GM12892 (cell line): ENCODE results near the gene GLRX5.

Experiments used
- POLR2A ChIP-seq: IDR thresholded peaks from 2 replicates; pipeline ENCODE4 v1.6.1; 2011; ENCODE audit warnings: low read depth, low read length, control low read depth
- POLR2AphosphoS5 ChIP-seq: IDR thresholded peaks from 2 replicates; pipeline ENCODE4 v1.6.1; 2011; ENCODE audit warnings: low read depth, low read length, control low read depth

DNA sequence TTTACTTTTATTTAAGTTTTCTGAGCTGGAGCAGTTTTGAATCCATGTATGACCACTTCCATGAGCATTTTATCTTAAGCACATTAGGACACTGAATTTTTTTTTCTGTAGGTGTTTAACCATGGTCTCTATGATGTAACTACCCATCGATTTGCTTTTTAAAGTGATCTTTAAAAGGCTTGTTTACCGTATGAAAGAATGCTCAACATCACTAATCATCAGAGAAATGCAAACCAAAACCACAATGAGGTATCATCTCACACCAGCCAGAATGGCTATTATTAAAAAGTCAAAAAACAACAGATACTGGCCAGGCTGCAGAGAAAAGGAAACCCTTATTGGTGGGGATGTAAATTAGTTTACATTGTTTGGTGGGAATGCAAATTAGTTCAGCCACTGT, 23.0 kb downstream of the GLRX5 start:
- TF ChIP-seq POLR2A (no peak), POLR2AphosphoS5 (no peak)
